HG02938 (cell line): ENCODE results near the gene TRMT11.
"Not testable (repeated sequence)": the region's sequence is repeated elsewhere in the genome, so short reads cannot be mapped to it uniquely, and the experiment has no call there.

Source experiments
- ATAC-seq: cut with Tn5 transposase; IDR thresholded peaks from one replicate; pipeline ENCODE4 v1.9.1; 2021; ENCODE audit warnings: mild to moderate bottlenecking, moderate library complexity; ENCODE audit not compliant: unreplicated experiment

The TRMT11 gene

DNA sequence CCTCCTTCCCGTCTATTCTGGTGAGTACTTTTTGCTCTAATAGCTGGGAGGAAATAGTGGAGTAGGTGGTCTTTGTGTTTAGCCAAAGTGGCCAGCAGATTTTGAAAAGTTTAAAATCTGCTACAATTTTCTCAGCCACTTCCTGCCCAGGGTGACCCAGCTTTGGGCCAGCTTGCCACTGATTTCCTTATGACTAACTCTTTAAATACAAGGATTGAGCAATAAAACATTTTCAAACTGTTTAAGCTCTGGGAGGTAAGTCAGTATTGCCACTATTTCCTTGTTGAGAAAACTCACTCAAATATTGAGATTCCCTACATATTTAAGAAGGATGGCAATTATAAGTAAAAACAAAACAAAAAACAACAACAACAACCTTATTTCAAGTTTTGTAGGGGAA lies 54.5 kb downstream of the TRMT11 start:
- no peak for ATAC-seq

DNA sequence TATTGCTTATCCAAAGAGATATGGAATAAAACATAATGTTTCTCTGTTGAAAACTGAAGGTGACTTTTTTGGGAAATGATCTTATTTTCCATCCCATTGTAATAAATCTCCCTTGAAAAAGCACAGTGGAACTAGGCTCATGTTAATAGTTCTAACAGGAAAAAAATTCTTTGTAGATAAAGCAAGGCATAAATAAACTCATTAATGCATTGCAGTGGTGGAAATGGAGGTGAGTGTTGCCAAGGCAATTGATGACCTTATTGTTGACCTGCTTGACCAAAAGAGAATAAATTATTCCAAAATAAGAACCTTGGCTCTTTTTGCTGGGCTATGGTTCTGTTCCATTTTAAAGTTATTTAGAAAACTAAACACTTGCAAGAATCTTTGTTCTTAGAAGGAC lies 55.2 kb downstream of the TRMT11 start:
- no peak for ATAC-seq

DNA sequence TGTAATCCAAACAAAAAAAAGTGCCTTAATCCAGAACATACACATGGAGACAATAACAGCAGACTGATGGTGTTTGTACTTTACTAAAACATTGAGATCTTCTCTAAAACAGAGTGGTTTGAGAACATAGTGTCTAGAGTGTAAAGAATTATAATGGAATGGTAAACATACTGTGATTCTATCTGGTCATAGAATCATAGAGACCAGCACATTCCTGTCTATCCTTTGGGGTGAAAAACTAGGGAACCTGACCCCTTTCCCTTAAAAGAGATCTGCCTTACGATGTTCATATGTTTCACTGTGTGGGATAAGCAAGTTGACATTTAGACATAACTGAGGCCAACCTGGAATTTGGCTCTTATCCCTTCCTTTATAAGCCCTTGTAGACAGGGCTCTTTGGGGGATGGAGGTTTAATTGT lies 55.7 kb downstream of the TRMT11 start:
- no peak for ATAC-seq

DNA sequence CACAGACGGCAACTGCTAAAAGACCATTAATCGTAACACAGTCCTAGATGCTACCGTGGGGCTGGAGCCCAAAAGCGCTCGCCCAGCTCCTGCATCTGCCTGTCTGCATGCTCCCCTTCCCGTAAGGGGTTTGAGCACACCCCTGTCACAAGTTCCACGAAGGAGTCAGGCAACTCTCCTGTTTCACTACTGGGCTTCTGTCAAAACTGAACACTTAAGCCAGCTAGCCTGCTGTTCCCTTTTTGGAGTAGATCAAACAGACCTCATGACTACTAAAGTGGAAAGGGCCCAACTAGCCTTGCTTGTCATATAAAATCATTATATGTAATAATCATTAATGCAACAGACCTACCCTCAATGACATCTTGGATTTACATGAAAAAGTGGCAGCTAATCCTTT lies 61.3 kb downstream of the TRMT11 start:
- ATAC-seq = no peak

DNA sequence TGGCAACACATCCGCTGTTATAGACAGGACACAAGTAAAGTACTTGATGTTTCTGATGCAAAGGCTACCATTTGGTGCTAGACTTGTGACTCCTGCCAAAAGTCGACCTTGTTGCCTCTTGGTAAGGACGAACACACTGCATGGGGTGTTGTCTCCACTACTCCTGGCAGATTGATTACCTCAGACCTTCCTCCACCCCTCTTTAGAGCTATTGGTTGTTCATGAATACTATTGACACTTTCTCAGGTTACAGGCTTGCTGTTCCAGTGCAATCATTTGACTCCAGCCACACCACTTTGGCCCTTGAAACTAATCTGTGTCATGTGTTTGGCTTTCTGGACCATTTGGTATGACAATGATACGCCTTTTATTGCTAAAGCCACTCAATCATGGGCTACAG lies 62.3 kb downstream of the TRMT11 start:
- no peak for ATAC-seq

DNA sequence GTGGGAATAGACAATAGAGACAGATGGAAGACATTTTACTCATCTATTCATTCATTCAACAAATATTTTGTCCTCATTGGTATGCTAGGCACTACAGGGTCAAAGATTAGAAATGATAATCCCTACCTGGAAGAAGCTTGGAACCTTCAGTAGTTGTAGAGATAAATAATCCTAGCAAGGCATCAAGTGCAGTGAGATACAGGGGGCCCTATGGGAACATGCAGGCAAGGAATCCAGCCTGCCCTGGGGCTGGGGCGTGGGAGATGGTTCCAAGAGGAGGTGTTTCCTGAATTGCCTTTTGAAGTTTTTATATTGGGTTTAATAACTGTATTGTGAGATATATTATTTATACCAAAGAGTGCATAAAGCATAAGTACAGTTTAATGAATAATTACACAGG lies 64.5 kb downstream of the TRMT11 start:
- ATAC-seq = no peak

DNA sequence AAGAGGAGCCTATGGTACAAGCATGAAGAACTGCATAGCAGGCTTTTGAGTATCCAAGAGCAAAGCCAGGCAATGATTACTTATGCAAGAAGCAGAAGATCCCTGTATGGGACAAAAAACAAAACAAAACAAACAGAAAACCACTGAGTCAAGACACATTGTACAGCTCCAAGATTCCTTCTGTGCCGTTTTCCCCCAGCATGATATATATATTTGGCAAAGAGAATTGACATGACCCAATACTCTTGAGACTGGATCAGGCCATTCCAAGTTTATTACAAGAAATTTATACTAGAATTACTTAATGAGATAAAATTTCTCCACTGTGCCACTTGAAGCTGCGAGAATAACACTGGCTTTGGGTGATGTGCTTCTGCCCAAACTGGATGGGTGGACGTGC lies 65.5 kb downstream of the TRMT11 start:
- no peak for ATAC-seq

DNA sequence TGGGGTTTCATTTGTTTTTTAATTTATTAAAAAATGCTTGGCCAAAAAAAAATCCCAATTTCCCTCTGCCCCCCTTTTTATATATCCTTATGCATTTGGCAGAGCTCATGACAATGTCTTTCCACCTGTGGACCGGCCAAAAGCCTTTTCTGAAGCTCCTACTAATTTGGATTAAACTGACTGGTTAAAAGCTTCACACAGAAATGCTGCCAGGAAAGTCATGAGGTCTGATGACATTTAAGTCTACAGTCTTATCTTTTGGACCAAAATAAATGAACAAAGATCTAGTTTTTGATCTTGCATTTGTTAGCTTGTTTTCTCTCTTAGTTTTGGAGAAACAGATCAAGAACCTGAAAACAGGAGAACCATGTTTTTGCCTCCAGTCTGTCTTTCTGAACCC lies 66.1 kb downstream of the TRMT11 start:
- no peak for ATAC-seq

DNA sequence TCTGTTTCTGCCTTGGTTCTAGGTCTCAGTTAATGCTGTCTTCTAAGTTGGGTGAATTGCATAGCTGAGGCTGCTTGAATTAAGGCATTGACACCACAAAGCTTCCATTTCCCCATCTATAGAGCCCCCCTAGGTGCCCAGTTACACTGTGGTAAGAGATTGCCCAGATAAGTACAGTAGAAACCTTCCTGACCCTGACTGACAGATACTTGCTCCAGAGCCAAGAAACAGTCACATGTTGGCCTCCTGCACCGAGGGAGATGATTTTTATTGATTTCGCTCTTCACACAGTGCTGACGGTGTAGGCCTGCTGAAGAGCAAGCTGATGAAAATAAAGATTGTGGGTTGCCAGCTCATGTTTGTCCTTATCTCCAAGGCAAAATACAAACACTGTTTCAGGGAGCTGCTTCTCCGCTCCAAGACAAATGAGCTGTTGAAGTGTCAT lies 67.9 kb downstream of the TRMT11 start:
- no peak for ATAC-seq

DNA sequence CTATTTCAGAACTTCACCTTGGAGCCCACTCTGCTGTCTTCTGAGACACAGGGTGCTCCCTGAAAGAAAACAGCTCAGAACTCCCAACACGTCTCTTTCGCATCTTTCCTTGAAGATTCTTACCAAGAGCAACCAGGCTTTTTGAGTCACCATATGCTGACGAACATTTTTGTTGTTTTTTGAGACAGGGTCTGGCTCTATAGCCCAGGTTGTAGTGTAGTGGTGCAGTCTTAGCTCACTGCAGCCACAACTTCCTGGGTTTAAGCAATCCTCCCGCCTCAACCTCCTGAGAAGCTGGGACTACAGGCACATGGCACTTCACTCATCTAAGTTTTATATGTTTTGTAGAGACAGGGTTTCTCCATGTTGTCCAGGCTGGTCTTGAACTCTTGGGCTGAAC lies 68.5 kb downstream of the TRMT11 start:
- ATAC-seq = no peak

DNA sequence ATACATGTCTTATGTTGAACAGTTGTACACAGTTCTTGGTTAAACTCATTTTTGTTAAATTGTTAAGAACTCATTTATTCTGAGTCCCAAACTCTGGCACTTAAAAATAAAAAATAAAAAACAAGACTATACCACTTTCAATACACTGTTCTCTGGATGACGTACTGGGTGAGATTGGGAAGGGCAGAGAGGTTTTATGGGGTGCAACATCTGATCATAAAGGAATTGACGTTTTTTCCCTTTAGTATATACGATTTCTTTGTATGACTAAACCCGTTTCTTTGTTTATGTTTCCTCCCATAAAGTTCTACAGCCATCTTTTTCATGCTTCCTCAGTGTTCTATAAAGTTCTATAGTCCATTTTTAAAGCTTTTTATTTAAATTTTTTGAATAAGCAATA lies 69.1 kb downstream of the TRMT11 start:
- no peak for ATAC-seq

DNA sequence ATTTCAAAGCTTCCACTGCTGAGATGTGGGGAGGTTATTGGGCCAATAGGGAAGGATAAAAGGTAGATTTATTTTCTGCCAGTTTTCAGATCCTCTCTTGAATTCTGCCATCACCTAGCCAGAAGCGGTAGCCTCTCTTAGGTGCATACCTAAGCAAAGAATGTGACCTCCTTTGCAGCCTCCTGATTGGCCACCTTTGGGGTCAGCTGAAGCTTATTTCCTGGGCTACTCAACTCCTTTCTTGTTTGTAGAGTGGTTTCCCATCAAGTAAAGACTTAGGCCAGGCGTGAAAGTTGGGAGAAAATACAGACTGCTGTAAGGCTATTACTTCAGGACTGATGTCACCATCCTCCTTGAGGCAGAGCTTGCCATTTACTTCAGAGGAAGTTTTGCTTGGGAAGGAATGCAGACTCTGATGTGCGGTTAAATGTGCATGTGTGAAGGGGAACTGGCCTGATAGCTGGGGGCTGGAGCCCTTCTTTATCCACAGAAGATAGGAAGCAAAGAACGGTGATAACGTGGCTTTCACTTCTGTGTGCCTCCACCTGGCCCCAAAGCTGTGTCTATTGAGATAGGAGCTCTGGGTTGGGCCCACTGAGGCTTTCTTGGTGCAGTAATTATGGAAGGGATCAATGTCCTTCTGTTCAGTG lies 70.1 kb downstream of the TRMT11 start:
- no peak for ATAC-seq

DNA sequence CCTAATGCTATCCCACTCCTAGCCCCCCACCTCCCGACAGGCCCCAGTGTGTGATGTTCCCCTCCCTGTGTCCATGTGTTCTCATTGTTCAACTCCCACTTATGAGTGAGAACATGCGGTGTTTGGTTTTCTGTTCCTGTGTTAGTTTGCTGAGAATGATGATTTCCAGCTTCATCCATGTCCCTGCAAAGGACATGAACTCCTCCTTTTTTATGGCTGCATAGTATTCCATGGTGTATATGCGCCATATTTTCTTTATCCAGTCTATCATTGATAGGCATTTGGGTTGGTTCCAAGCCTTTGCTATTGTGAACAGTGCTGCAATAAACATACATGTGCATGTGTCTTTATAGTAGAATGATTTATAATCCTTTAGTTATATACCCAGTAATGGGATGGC lies 71.7 kb downstream of the TRMT11 start:
- ATAC-seq = not testable (repeated sequence)

DNA sequence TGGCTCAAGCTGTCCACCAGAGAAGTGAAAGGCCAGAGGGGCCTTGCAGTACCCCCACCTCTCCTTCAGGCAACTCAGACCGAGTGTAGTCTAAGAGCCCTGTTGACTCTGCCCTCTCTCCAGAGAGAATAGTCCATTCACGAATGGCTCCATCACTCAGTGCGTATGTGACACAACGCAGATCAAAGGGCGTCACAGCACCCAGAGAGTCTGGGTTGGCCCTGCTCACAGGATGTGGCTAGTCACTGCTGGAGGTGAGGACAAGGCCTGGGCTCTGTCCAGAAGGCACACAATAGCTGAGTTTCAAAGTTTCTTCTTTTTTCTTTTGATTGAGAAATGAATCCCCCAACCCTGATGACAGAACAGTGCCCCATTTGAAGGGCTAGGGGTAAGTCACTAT lies 74.1 kb downstream of the TRMT11 start:
- no peak for ATAC-seq

DNA sequence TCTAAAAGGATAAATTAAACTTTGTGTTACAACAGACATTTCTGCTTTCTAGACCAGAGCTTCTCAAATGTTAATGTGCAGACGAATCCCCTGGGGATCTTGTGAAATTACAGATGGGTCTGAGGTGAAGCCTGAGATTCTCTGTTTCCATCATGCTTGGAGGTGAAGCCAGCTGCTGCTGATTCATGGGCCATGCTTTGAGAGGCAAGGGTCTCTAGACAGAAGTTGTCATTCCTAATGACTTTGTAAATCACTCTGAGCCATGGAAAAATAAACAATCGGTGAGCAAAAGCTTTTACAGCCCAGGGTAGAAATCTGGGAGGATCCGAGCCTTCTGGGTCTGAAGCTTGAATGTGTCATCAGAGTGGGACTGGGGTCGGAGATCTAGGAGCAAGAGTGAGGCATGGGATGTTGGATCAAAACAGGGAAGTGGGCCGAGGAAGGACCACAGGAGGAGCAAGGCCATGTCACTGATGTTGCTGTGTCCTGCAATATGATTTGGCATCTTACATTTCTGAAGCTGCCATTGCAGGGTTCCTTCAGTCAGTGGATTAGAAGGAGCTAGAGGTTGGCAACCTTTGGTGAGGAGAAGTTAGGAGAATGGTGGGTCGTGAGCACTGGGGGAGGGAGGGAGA lies 77.3 kb downstream of the TRMT11 start:
- peak; percentile 69 for ATAC-seq

DNA sequence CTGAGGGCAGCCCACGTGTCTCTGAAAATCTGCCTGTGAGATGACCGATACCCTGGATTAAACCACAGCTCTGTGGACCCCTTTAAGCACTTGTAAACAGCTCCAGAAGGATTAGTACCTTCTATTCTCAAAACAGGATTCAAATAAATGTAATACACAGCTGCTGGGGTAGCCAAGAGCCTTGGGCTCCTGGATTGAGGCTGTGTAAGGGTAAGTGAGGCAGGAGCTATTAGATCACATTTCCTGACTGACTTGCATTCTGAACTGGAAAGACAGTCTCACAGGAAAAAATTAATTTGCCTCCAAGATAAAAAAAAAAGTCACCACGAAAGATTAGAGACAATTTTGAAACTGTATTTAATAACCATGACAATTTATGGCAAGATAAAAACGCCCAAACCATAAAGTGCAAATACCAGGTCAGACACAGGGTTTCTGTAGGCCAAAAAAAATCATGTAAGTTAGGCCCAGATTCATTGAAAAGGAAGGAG lies 78.0 kb downstream of the TRMT11 start:
- no peak for ATAC-seq

DNA sequence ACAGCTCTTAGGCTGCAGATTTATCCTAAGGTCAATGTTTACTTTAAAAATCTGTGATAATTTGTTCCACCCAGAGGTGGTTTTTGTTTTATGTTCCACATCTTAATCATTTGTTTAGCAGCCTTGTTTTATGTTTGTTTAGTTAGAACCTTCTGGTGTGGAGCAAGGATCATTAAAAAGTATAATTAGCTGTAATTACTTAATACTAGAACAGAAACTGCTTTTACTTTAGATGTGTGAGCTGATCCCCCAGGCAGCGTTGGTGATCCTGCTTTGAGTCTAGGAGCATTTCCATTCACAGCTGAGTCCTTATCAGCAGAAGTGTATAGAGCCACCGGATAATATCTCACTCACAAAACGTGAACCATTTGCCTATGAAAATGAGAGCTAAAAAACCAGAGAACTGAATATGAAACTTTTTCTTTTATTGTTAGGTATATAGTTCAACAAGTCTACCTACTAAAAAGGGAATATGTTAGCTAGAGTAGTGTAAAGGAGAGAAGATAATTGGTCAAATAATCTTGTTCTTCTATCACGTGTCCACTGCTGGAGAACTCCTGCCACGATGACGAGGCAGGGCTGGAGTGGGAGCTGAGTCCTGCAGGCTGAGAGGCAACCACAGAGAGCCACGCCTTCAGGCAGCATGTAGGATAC lies 78.5 kb downstream of the TRMT11 start:
- ATAC-seq = no peak

DNA sequence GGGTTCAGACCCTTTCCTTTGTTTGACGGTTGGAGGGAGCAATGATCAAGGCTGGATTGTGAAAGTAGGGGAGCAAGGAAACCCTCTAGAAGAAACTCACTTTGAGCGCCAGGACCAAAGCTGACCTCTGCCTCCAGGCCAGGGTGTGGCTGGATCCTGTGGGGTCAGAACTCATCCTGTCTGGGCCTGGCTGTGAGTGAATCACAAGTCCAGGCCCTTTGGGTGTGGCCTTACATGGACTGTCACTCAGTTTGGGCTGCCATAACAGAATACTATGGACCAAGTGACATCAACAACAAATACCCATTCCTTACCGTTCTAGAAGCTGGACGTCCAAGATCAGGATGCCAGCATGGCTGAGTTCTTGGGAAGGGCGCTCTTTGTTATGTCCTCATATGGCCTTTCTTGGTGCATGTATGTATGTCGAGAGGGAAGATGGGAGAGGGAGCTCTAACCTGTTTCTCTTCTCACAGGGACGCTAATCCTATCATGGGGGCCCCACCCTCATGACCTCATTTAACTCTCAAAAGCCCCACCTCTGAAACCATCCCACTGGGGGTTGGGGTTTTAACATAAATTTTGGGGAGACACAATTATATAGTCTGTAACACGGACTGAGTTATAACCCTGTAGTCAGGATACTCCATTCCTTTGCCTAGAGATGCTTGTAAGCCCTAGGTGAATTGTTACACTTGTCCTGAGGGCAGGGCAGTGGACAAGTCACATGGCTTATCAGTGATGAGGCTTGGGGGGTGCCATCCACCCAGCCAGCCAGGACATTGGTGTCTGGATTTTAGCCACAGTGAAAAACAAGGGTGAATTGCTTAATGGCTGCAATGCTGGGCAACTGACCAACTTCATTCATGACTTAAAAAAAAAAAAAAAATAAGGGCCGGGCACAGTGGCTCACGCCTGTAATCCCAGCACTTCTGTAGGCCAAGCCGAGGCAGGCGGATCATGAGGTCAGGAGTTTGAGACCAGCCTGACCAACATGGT lies 80.0 kb downstream of the TRMT11 start:
- no peak for ATAC-seq

DNA sequence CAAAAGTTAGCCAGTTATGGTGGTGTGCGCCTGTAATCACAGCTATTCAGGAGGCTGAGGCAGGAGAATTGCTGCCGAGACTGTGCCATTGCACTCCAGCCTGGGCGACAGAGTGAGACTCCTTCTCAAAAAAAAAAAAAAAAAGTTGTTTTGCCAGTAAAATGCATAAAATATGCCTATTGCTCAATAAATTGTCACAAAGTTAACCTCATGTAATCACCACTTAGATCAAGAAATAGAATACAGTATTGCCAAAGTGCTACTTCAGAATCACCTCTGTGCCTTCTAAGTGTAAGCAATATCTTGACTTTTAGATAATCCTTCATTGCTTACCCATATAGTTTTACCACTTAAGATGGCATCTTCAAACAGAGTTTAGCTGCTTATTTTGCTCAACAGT lies 80.7 kb downstream of the TRMT11 start:
- no peak for ATAC-seq

DNA sequence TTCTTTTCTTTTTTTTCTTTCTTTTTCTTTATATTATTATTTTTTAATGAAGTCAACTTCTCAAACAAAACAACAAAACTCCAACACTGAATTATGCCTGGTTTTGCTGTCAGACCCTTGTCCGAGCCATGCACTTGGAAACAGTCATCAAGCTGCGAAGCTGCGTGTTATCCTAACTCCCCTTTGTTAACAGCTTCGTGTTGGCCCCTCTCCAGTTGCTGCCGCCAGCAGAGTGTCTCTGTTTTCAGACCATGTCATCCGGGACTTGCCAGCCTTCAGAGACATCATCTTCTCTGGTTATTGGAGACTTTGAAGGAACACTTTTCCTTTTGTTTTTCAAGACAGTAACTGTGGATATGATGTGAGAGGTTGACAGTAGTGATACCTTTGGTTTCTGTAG lies 83.1 kb downstream of the TRMT11 start:
- no peak for ATAC-seq

DNA sequence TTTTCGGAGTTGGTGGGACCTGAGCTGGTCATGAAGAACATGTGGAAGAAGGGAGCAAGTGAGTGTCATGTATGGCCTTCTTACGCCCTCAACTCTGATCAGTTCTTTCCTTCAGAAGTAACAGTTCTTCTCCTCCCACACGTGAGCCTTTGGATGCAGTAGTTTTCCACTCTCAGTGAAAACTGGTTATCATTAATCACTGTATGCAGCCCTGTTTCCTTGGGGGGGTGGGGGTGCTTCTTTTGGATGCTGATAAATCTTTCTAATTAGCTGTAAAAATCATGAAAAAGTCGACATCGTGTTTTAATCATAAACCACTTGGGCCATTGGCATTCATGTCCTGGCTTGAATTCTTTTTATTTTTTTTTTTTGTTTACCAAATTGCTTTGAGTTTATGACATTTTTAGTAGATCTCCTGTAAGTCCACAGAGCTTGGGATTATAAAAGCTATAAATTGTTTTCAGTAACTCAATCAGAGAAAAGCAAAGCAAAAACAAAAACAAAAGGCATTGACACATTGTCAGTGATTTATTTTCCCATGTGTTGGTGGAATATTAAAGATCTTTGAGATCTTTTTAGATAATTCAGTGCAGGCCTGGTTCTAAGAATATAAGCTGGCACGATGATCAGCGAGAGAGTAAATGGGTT lies 84.8 kb downstream of the TRMT11 start:
- no peak for ATAC-seq
